CD14-positive monocyte (primary cell): ENCODE measurements around the gene DENND1A. TPM values are rescaled to one million over a fixed set of nuclear protein-coding genes. Genes with fewer than 3 reads are reported as not detected.

Experiments used
- DNase-seq, 3 donors: peaks; one replicate each; pipeline ENCODE4 v3.0.0-alpha.2; 2011 to 2022
- H2AFZ ChIP-seq: 2 replicates; pipeline ENCODE4 v1.6.0; 2012; ENCODE audit warnings: mild to moderate bottlenecking, low read depth, low read length, inconsistent platforms; ENCODE audit not compliant: insufficient read depth, poor library complexity, severe bottlenecking
- H3K27ac ChIP-seq, 2 donors: 1 replicate in 1 of 2; 2 replicates in 1 of 2; pipeline ENCODE4 v1.5.1; 2012 to 2013; ENCODE audit warnings: low read length in 2 of 2, control low read depth in 1 of 2, inconsistent platforms in 1 of 2, low read depth in 1 of 2, mild to moderate bottlenecking in 1 of 2
- H3K27me3 ChIP-seq, 2 donors: one replicate each; pipeline versions ENCODE4 v1.6.0 to v1.6.1; 2011 to 2013; ENCODE audit warnings: low read length in 2 of 2; ENCODE audit not compliant: control insufficient read depth in 2 of 2, insufficient read depth in 2 of 2
- H3K36me3 ChIP-seq, 2 donors: replicated peaks in 1 of 2; 1 replicate in 1 of 2; 2 replicates in 1 of 2; pipeline versions ENCODE4 v1.5.1 to v1.6.1; 2012 to 2013; ENCODE audit warnings: low read length in 2 of 2, control low read depth in 1 of 2, inconsistent platforms in 1 of 2, mild to moderate bottlenecking in 1 of 2; ENCODE audit not compliant: insufficient read depth in 2 of 2, control insufficient read depth in 1 of 2
- H3K4me1 ChIP-seq, 2 donors: 1 replicate in 1 of 2; 2 replicates in 1 of 2; pipeline versions ENCODE4 v1.5.1 to v1.6.1; 2012 to 2013; ENCODE audit warnings: low read length in 2 of 2, control low read depth in 1 of 2, inconsistent platforms in 1 of 2, mild to moderate bottlenecking in 1 of 2, moderate library complexity in 1 of 2; ENCODE audit not compliant: insufficient read depth in 2 of 2, control insufficient read depth in 1 of 2
- H3K4me2 ChIP-seq: replicated peaks from 2 replicates; pipeline ENCODE3; 2012; ENCODE audit warnings: low read length, moderate library complexity, mild to moderate bottlenecking; ENCODE audit not compliant: poor library complexity, severe bottlenecking; ENCODE audit errors: extremely low read depth
- H3K4me3 ChIP-seq, 3 experiments: fragments of 200-600 bp in 1 of 3; sonication (generic) in 1 of 3; replicated peaks in 1 of 3; 1 replicate in 2 of 3; 2 replicates in 1 of 3; pipeline ENCODE4 v1.5.1; 2011 to 2013; ENCODE audit warnings: low read length in 3 of 3, mild to moderate bottlenecking in 3 of 3, control low read depth in 2 of 3, low read depth in 2 of 3, inconsistent platforms in 1 of 3, moderate library complexity in 1 of 3
- H3K79me2 ChIP-seq: 2 replicates; pipeline ENCODE4 v1.6.0; 2012; ENCODE audit warnings: mild to moderate bottlenecking, control low read depth, inconsistent platforms, low read length, moderate library complexity; ENCODE audit not compliant: insufficient read depth
- H3K9ac ChIP-seq: 2 replicates; pipeline ENCODE4 v1.6.0; 2017; ENCODE audit warnings: low read length, mild to moderate bottlenecking; ENCODE audit not compliant: insufficient read depth, poor library complexity, severe bottlenecking
- H3K9me3 ChIP-seq, 2 donors: replicated peaks in 1 of 2; 1 replicate in 1 of 2; 2 replicates in 1 of 2; pipeline versions ENCODE4 v1.5.1 to v1.6.1; 2012 to 2013; ENCODE audit warnings: low read length in 2 of 2, control low read depth in 1 of 2; ENCODE audit not compliant: control insufficient read depth in 1 of 2, insufficient read depth in 1 of 2
- H4K20me1 ChIP-seq: 2 replicates; pipeline ENCODE4 v1.6.0; 2012; ENCODE audit warnings: mild to moderate bottlenecking, low read length, control low read depth, moderate library complexity; ENCODE audit not compliant: insufficient read depth
- H3K27ac Mint-ChIP-seq, 7 donors: one replicate each; pipeline ENCODE4 v1.8.0; 2020; ENCODE audit warnings: mild to moderate bottlenecking in 7 of 7, mixed read lengths in 7 of 7, moderate library complexity in 6 of 7, inconsistent platforms in 2 of 7
- H3K27me3 Mint-ChIP-seq, 3 donors: one replicate each; pipeline ENCODE4 v1.8.0; 2021 to 2022; ENCODE audit warnings: low read depth in 3 of 3, mild to moderate bottlenecking in 3 of 3, mixed read lengths in 3 of 3, moderate library complexity in 3 of 3, inconsistent platforms in 1 of 3
- H3K36me3 Mint-ChIP-seq, 2 donors: one replicate each; pipeline ENCODE4 v1.8.0; 2020; ENCODE audit warnings: mixed read lengths in 2 of 2, inconsistent platforms in 1 of 2, mild to moderate bottlenecking in 1 of 2
- H3K4me1 Mint-ChIP-seq: one replicate; pipeline ENCODE4 v1.8.0; 2020; ENCODE audit warnings: mild to moderate bottlenecking, mixed read lengths
- H3K4me3 Mint-ChIP-seq, 2 donors: one replicate each; pipeline ENCODE4 v1.8.0; 2020; ENCODE audit warnings: mild to moderate bottlenecking in 2 of 2, mixed read lengths in 2 of 2, moderate library complexity in 1 of 2
- H3K9me3 Mint-ChIP-seq, 7 donors: one replicate each; pipeline ENCODE4 v1.8.0; 2020 to 2022; ENCODE audit warnings: mixed read lengths in 7 of 7, mild to moderate bottlenecking in 6 of 7, moderate library complexity in 6 of 7, inconsistent platforms in 2 of 7
- WGBS: methylation state at CpG from one replicate; pipeline ENCODE4 v1.1.5; 2013; ENCODE audit warnings: missing lambda C conversion rate; ENCODE audit not compliant: insufficient coverage; 5-methylcytosine and 5-hydroxymethylcytosine counted together
- intact Hi-C, 2 donors: fragments of 100-400 bp; cut with micrococcal nuclease; formaldehyde crosslinking; loops; one replicate each; pipeline versions ENCODE4 v1.15.0 to v1.15.1; 2023
- polyA plus RNA-seq, 3 donors: library from polyadenylated mRNA; depleted of rRNA in 1 of 3; unstranded in 2 of 3; stranded (reverse) in 1 of 3; fragments of 300-500 nt in 2 of 3; fragments of >200 nt in 1 of 3; fragmentation: Illumina TruSeq in 2 of 3; gene quantifications; 1 replicate in 2 of 3; 2 replicates in 1 of 3; pipeline ENCODE4 v1.2.3, GENCODE V29; 2012 to 2021
- TF ChIP-seq, protein P1 (sequence below): fragments of 200-600 bp; IDR thresholded peaks from one replicate; pipeline ENCODE4 v1.8.0; 2022; ENCODE audit warnings: antibody characterized with exemption, mild to moderate bottlenecking

Gene DENND1A
- polyA plus RNA-seq, 3 donors: 24.8 to 73.0 (median 29.4) TPM

DNA sequence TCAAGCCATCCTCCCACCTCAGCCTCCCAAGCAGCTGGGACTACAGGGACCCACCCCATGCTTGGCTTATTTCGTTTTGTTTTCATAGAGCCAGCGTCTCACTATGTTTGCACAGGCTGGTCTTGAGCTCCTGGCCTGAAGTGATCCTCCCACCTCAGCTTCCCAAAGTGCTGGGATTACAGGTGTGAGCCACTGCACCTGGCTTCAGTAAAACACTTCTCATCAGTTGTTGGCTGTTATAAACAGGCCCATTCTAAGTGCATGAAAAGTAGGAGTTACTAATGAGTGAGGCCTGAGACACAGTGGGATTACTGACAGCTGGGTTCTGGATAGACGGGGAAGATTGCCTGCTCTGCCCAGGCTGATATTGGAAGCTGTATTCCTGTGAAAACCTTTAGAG, 570.4 kb downstream of the DENND1A start:
- no peak overlapping the region for H3K27ac Mint-ChIP-seq
- no peaks in the 10 kb centered on the region for H3K4me1 Mint-ChIP-seq
- H3K27ac ChIP-seq: no peak overlapping the region
- no peaks in the 10 kb centered on the region for H3K36me3 ChIP-seq
- TF ChIP-seq, protein P1, sequence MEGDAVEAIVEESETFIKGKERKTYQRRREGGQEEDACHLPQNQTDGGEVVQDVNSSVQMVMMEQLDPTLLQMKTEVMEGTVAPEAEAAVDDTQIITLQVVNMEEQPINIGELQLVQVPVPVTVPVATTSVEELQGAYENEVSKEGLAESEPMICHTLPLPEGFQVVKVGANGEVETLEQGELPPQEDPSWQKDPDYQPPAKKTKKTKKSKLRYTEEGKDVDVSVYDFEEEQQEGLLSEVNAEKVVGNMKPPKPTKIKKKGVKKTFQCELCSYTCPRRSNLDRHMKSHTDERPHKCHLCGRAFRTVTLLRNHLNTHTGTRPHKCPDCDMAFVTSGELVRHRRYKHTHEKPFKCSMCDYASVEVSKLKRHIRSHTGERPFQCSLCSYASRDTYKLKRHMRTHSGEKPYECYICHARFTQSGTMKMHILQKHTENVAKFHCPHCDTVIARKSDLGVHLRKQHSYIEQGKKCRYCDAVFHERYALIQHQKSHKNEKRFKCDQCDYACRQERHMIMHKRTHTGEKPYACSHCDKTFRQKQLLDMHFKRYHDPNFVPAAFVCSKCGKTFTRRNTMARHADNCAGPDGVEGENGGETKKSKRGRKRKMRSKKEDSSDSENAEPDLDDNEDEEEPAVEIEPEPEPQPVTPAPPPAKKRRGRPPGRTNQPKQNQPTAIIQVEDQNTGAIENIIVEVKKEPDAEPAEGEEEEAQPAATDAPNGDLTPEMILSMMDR: no peak
- WGBS: 60% methylated on average over 3 of the region's 3 CpGs
- DNase-seq: no peak
- intact Hi-C loops: no loop called here
- no peaks in the 10 kb centered on the region for H4K20me1 ChIP-seq
- no peaks in the 10 kb centered on the region for H3K36me3 Mint-ChIP-seq
- H3K27me3 ChIP-seq: no peaks in the 10 kb centered on the region
- H2AFZ ChIP-seq: no peak overlapping the region
- peaks cover 7 to 11% (median 8%) of the 10 kb centered on the region in 3 donors for H3K27me3 Mint-ChIP-seq
- H3K4me1 ChIP-seq: no peaks in the 10 kb centered on the region
- no peaks in the 10 kb centered on the region for H3K9me3 ChIP-seq
- no peaks in the 10 kb centered on the region for H3K79me2 ChIP-seq
- no peak overlapping the region for H3K4me3 Mint-ChIP-seq
- H3K4me2 ChIP-seq: no peak overlapping the region
- peaks cover 0 to 2% (median 0%) of the 10 kb centered on the region in 7 donors for H3K9me3 Mint-ChIP-seq
- H3K9ac ChIP-seq: no peak overlapping the region
- H3K4me3 ChIP-seq: no peak overlapping the region

DNA sequence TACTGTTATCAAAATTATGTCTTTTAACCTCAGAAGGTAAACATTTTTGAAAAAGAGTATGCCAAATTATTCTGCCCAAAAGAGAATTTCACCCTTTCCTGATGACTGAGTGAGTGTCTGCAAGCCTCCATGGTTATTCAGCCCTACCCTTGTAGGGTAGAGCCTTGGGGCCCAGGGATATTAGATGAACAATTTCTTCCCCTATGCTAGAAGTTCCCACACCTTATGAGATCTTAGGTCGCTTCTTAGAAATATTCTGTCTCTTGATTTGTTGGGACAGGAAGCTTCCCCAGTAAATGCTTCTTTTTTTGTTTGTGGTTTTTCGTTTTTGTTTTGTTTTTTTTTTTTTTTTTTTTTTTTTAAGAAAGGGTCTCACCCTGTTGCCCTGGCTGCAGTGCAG, 570.8 kb downstream of the DENND1A start:
- H3K27me3 ChIP-seq: no peaks in the 10 kb centered on the region
- H3K36me3 ChIP-seq: no peaks in the 10 kb centered on the region
- H4K20me1 ChIP-seq: no peaks in the 10 kb centered on the region
- WGBS: no CpG with 5 or more reads among the region's 2 CpGs
- TF ChIP-seq, protein P1: no peak
- no peaks in the 10 kb centered on the region for H3K9me3 ChIP-seq
- intact Hi-C loops: no loop called here
- Mint-ChIP-seq H3K9me3 (peaks cover 0 to 2% (median 0%) of the 10 kb centered on the region in 7 donors), H3K4me3 (no peak overlapping the region), H3K27me3 (peaks cover 7 to 12% (median 8%) of the 10 kb centered on the region in 3 donors), H3K27ac (no peak overlapping the region), H3K4me1 (peaks cover 3% of the 10 kb centered on the region), H3K36me3 (no peaks in the 10 kb centered on the region)
- H3K4me1 ChIP-seq: peaks cover 0 to under 1% of the 10 kb centered on the region in 2 donors
- H3K4me2 ChIP-seq: no peak overlapping the region
- H2AFZ ChIP-seq: no peak overlapping the region
- no peaks in the 10 kb centered on the region for H3K79me2 ChIP-seq
- DNase-seq: no peak
- H3K27ac ChIP-seq: no peak overlapping the region
- H3K9ac ChIP-seq: no peak overlapping the region
- no peak overlapping the region for H3K4me3 ChIP-seq
